ENCODE measurements around the gene MINK1. TPM values are rescaled to one million over a fixed set of nuclear protein-coding genes. Genes with fewer than 3 reads are reported as not detected.
A peak's percentile ranks its signal among the peaks of the same experiment; 100 is the strongest.

Gene MINK1
- total RNA-seq, 1 experiment from 2014 or later, result 7.4 TPM

DNA sequence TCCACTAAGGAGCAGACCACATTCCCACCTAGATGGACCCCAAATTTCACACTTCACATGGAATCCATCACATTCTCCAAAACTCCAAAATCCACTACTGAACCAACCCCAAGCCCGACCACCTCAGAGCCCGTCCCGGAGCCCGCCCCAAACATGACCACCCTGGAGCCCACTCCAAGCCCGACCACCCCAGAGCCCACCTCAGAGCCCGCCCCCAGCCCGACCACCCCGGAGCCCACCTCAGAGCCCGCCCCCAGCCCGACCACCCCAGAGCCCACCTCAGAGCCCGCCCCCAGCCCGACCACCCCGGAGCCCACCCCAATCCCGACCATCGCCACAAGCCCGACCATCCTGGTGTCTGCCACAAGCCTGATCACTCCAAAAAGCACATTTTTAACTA, 100.5 kb downstream of the MINK1 start:
- DNase-seq (ENCODE audit: low spot score), result no peak

DNA sequence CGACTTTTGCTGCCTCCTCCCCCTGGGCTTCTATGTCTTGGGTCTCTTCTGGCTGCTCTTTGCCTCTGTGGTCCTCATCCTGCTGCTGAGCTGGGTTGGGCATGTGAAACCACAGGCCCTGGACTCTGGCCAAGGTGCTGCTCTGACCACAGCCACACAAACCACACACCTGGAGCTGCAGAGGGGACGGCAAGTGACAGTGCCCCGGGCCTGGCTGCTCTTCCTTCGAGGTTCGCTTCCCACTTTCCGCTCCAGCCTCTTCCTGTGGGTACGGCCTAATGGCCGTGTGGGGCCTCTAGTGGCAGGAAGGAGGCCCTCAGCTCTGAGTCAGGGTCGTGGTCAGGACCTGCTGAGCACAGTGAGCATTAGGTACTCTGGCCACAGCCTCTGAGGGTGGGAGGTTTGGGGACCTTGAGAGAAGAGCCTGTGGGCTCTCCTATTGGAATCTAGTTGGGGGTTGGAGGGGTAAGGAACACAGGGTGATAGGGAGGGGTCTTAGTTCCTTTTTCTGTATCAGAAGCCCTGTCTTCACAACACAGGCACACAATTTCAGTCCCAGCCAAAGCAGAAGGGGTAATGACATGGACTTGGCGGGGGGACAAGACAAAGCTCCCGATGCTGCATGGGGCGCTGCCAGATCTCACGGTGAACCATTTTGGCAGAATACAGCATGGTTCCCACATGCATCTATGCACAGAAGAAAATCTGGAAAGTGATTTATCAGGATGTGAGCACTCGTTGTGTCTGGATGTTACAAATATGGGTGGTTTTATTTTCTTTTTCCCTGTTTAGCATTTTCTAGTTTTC, 101.2 kb downstream of the MINK1 start:
- peak; percentile 42 for DNase-seq (ENCODE audit: low spot score)

DNA sequence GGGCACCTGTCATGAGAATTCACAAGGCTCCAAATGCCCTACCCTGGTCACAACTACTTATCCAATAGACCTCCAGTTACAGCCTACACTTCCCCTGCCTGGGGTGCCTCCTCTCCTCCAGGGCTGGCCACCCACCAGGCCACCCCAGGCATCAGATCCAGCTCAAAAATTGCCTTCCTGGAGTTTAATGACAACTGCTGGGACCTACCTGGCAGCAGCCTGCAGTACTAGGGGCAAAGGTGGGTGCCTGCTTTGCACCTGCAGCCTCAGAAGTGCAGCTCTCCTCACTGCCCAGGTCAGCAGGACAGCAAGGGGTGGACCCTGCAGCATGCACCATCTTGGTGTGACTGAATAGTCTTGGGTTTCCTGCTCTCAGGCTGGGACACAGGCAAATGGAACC, 102.5 kb downstream of the MINK1 start:
- DNase-seq (ENCODE audit: low spot score), result no peak

DNA sequence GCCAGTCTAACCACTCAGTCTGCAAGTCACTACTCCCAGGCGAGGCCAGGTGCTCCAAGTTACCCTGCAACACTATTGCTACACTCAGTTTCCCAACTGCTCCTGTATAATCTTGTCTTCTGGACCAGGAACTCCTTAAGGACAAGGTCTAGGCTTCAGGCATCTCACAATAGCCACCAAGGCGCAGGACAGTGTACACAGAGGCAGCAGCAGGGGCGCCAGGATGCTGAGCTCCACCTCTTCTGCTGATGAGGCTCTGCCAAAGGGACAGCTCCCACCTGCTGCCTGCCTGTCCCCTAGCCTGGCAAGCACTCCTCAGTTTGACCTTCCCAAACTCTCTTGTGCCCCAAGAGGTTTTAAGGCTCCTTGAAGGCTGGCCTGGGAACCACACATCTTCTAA, 103.3 kb downstream of the MINK1 start:
- DNase-seq (ENCODE audit: low spot score), result no peak

DNA sequence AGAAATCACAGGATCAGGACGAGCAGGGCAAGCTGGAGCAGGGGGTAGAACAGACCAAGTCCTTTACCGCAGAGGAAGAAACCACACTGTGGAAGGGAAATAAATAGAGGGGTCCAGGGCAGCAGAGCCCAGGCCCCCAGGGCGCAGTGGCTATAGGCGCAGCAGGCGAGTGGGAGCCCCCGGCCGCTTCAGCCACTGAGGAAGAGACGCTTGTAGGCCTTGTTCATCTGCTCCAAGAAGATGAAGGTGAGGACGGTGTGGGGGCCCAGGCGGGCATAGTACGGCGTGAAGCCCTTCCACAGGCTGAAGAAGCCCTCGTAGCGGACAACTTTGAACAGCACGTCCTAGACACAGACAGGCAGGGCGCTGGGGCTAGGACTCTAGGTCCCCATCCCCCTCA, 104.4 kb downstream of the MINK1 start:
- DNase-seq (ENCODE audit: low spot score), result no peak

DNA sequence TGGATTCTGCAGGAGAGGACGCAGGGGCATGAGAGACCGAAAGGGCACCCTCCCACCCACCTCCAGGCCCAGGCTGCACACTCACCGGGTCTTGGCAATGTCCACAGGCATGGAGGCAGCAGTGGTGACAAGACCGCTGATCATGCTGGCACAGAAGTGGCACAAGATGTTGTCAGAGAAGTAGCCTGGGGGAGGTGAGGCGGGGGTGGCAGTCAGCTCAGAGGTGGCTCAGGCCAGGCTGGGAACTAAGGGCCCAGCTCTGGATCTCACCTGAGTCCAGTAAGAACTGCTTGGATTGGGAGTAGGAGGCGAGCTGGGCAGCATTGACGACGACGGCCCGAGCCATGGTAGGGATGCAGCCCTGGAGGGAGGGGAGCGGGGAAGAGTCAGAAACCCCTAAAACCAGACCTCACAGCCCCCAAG, 104.9 kb downstream of the MINK1 start:
- no peak for DNase-seq (ENCODE audit: low spot score)

DNA sequence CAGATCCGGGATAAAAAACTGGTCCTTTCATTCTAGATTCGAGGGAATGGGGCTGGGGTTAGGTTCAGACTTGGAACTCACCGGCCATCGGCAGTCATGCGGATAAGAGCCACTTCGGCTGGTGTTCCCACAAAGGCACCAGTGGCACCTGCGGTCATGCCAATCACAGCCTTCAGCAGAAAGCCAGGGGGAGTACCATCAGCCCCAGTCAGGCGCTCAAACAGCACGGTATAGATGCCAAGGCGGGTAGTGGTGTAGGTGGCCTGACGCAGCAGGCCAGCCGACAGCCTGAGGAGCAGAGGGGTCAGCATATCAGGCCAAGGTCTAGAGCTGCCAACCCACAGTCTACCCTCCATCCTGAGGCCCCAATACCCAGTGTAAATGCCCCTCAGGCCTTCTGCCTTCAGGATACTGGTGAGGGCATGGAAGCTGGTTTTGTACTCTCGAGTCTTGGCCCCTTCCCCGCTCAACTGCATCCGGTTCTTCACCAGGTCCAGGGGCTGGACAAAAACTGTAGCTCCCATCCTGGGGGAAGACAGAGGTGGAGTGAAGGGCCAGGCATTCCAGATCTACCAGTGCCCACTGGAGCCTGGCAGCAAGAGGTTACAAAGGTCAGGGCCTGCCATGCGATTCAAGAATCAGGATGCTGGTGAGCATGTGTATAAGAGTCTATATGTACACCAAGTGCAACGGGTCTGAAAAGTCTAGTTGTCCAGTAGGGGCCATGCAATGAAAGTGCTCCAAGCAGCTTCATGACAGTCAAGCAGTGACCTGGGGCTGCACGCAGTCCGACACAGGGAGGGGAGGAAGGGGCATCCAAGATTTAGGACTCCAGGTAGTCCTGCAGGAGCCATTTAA, 105.8 kb downstream of the MINK1 start:
- DNase-seq (ENCODE audit: low spot score), result no peak

DNA sequence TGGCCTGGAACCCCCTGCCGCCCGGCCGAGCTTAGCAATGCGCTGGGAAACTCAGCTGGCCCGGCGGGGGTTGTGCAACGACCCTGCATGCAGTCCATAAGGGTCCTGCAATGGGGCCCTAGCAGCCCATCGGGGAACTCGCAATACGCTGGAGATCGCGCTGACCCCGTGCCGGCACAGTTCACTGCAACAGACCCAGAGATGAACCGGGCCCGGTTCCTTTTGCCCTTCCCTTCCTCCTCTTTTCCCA, 106.3 kb downstream of the MINK1 start:
- no peak for DNase-seq (ENCODE audit: low spot score)

DNA sequence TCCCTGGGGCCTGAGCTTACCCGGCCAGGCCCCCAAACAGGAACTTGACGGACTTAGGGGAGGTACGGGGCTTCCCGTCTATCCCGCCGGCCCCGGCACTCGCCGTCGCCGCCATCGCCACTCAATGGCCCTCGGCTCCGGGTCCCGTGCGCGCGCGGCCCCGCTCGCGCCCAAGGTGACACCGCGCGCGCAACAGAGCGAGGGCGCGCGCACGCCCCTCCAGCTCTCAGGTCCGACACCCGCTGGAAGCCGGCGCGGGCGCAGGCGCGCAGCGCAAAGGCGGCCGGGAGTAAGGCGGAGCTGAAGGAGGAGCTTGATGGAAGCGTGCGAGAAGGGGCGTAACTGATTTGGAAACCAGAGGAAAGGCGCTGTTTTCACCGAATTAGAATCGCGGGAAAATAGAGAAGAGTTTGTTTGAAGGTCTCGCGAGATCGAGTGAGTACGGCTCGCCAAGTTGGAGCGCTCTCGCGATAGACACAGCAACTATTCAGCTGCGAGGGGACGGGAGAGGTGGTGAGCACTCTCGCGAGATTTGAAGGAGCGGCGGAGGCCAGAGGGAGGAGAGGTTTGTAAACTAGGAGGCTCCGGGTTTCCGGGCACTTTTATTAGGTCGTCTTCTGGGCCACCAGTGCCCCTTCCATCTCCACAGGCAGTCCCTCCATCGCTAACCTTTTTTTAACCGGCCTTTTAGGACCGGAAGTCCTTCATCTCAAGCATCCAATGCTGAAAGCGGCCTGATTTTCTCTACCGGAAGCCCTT, 106.8 kb downstream of the MINK1 start, which contains the start of the genes RNF167 and SLC25A11:
Gene RNF167, plus strand, starts transcription at position 473 of the 759 bp plus-strand sequence. CDS start 642 bp downstream, outside the sequence.
Gene SLC25A11, minus strand, starts transcription at position 251 of the 759 bp plus-strand sequence. Its CDS starts 136 bp downstream, at position 115.
- peak; percentile 97 for DNase-seq (ENCODE audit: low spot score)

DNA sequence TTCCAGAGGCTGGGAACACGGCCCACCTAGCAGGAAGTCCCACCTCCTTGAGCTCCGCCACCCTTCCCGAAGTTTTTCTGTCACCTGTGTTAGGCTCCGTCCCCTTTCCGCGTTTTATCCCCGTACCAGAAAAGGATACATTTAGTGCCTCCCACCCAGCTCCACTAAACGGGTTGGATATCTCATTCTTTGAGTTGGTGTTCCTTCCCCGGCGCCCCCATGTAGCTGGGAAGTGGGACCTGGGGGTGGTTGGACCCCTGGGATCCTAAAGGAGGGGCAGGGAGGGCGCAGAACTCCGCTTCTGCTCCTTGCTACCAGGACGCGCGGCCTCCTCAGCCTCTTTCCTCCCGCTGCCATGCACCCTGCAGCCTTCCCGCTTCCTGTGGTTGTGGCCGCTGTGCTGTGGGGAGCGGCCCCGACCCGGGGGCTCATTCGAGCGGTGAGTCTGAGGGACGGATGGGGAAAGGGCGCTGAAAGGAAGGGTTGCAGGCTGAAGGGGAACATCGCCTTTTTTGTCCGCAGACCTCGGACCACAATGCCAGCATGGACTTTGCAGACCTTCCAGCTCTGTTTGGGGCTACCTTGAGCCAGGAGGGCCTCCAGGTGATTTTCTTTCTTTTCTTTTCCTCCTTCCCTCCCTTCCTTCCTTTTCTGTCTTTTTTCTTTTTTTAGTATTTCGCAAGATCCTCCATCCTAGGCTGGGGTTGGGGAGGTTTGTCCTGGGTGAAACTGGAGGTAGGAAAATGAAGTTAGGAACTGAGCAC, 107.6 kb downstream of the MINK1 start:
- DNase-seq (ENCODE audit: low spot score), result peak; percentile 66

DNA sequence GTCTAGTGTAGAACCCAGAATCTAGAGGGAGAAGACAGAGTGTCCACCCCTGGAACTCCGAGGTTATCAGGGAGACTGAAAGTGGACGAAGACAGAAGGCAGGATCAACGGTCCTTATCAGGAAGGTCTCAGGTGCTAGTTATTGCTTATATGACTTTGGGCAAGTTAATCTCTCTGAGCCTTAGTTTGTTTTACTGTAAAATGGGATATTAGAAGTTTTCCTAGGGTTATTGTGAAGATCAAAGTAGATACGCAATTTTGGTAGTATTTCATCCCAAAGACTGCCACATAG, 108.1 kb downstream of the MINK1 start:
- DNase-seq (ENCODE audit: low spot score), result no peak

DNA sequence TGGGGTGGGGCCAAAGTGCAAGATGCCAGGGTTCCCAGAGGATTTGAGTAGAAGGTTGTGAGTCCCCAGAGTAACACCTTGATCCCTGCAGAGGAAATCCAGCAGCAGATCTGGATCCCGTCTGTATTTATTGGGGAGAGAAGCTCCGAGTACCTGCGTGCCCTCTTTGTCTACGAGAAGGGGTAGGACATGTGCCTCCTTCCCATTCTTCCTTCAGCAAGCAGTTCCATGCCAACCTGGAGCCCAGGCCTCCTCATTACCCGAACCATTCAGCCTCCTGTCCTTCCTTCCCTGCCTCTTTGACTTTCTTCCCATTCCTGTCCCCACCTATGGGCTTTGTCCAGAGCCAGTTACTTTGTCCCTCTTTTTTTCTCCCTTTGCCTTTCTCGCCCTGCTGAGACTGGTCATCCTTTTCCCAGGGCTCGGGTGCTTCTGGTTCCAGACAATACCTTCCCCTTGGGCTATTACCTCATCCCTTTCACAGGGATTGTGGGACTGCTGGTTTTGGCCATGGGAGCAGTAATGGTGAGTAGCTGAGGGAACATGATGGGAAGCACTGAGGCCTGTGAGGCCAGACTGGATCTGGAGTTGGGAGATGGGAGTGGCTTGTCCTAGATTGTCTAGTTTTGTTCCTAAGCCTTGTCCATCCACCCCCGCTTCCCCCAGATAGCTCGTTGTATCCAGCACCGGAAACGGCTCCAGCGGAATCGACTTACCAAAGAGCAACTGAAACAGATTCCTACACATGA, 109.8 kb downstream of the MINK1 start:
- DNase-seq (ENCODE audit: low spot score), result no peak

DNA sequence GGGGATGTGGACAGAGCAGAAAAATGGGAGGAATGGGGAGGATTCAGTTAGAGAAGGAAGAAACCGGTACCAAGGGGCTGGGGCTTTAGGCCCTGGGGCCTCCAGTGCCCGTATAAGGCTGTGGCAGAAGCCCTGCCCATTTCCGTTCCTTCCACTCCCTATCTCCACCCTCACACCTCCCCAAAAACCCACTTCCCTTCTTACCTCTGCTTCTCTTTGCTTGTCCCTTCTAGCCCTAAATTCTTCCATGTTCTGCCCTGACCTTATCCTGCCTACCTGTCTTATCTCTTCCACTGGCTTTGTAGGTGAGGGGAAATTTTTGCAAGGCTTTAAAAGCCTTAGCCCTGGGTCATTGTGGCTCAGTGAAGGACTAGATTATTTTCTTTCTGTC, 111.0 kb downstream of the MINK1 start:
- DNase-seq (ENCODE audit: low spot score), result no peak

DNA sequence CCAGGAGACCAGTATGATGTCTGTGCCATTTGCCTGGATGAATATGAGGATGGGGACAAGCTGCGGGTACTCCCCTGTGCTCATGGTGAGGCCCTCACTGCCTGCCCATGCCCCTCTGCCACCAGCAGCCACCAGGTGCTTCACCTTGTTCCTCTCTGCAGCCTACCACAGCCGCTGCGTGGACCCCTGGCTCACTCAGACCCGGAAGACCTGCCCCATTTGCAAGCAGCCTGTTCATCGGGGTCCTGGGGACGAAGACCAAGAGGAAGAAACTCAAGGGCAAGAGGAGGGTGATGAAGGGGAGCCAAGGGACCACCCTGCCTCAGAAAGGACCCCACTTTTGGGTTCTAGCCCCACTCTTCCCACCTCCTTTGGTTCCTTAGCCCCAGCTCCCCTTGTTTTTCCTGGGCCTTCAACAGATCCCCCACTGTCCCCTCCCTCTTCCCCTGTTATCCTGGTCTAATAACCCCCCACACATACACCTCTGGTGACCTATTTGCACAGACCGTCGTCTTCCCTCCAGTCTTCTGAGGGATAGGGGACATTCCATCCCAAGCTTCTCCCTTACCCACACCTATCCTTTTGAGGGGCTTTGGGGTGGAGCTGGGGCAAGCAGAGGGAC, 111.5 kb downstream of the MINK1 start:
- DNase-seq (ENCODE audit: low spot score), result no peak

DNA sequence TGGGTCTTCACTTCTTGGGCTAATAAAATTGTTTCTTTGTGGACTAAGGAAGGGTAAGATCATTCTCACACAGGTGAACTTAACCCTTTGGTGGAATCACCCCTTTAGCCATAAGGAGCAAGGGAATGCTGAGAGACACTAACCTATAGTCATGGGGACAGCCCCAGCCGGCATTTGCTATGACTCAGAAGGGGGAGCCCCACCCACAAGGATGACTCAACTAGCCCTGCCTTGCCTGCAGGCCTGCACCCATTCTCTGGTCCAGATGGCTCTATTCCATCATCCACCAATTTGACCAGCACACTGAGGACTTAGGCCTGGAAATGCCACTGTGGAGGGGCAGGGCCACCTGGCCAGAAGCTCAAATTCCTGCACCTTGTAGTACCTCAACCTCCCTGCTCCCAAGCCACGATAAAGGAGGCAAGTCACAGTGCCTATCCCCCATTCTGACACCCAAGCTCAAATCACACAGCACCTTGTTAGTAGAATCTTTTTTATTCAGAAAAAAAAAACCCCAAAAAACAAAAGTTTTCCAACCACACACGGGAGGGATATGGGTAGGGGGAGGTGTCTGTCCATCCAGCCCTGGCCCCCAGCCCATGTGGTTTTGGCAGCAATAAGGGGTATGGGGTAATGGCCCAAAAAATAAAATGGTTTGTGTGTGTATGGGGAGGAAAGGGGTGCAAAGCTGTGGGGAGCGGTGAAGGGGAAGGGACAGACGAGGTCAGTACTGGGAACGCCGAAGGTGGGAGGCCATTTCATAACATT, 112.2 kb downstream of the MINK1 start:
- DNase-seq (ENCODE audit: low spot score), result peak; percentile 81

DNA sequence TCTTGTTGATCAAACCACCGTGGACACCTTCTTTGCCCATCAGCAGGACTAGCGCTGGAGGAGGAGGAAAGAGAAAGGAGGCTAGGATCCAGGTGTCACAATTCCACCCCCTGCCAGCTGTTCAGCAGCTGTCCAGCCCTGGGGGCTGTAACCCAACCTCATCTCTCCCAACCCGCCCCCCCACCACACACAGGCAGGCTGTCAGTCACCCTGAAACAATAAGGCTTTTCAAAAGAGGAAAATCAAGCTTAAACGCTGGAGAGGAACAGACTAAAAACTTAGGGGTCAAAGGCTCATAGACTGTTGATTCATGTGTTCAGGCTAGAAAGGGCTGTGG, 112.8 kb downstream of the MINK1 start:
- no peak for DNase-seq (ENCODE audit: low spot score)

DNA sequence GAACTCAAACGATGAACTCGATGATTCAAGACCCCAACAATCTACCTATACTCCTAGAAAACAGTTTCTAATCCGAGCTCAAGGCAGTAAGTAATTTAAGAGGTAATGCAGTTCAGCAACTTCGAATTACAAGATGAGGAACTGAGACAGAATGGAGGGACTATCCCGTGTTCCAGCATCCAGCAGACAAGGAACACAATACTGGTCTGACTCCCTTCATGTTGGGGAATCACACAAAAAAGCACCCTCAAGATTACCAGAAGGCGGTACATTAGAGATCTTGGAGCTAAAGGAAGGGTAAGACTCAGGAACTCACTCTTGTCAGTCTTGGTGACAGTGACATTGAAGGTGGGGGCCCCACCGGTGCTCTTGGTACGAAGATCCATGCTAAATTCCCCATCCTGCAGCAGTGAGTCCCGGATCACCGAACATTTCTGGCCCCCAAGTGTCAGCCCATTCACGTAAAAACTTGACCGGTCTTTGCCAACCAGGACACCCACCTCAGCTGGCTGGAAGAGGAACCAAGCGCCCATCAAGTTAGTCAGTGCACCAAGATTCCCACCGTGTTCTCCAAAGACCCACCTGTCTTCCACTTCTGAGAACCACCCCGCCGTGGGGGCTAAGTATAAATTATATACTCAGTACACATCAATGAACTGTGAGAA, 113.3 kb downstream of the MINK1 start:
- DNase-seq (ENCODE audit: low spot score), result no peak

DNA sequence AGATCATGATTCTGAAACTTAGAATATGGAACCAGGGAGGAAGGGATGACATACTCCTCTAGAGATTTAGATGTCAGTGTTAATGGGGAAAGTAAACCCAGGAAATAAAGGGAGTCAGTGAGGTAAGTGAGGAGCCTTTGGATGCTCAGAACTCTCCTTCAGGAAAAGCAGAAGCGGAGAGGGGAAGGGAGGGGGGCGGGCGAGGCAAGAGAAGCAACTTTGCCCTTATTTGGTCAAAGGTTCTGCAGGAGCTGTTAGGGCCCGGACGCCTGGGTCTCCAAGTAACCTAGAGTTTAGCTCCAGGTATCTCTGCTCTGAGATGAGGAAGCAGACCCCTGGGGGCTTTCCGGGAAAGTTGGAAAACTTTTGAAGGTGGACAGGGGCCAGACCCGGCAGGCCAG, 113.9 kb downstream of the MINK1 start:
- no peak for DNase-seq (ENCODE audit: low spot score)

Data from H4 (cell line).